Measurements from ENCODE around the gene NPPA. TPM values are rescaled to one million over a fixed set of nuclear protein-coding genes. Genes with fewer than 3 reads are reported as not detected.

NPPA gene
- total RNA-seq, 3 donors from 2014 or later = 0.35 to 2.0 TPM; not detected in 1

DNA sequence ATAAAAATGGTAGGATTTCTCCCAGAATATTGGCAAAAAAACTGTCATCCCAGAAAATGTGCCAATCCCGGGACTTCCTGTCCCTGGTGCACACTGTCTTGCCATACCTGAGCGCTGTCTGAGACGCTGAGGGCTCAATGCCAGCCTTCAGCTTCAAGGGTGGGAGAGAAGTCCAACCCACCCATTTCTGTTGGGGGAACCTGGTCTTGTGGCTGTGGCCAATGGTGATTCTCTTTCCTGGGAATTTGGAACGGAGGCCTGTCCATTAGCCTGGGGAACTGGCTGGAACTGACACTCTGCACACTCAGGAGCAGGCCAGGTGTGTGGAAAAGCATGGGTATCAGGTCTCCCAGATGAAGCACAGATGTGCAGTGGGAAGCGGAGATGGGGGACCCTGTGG is 48.5 kb downstream of the NPPA start:
- TF ChIP-seq, protein P1, sequence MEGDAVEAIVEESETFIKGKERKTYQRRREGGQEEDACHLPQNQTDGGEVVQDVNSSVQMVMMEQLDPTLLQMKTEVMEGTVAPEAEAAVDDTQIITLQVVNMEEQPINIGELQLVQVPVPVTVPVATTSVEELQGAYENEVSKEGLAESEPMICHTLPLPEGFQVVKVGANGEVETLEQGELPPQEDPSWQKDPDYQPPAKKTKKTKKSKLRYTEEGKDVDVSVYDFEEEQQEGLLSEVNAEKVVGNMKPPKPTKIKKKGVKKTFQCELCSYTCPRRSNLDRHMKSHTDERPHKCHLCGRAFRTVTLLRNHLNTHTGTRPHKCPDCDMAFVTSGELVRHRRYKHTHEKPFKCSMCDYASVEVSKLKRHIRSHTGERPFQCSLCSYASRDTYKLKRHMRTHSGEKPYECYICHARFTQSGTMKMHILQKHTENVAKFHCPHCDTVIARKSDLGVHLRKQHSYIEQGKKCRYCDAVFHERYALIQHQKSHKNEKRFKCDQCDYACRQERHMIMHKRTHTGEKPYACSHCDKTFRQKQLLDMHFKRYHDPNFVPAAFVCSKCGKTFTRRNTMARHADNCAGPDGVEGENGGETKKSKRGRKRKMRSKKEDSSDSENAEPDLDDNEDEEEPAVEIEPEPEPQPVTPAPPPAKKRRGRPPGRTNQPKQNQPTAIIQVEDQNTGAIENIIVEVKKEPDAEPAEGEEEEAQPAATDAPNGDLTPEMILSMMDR (IDR thresholded peaks at IDR 0.05) = no peak
- Histone ChIP-seq H3K4me3 (no peak overlapping the region), H3K4me1 (ENCODE audit: low read depth) (peaks cover 19% of the 10 kb centered on the region), H3K36me3 (ENCODE audit: low read depth) (no peaks in the 10 kb centered on the region), H3K9me3 (no peaks in the 10 kb centered on the region)
- intact Hi-C loops (cut with DNase I, micrococcal nuclease) = no loop called here
- no peak for ATAC-seq
- no peak for DNase-seq

GRCh38 chr1:11797525-11798216 is 49.9 kb downstream of the NPPA start:
- intact Hi-C loops (cut with DNase I, micrococcal nuclease) = no loop called here
- ATAC-seq = no peak
- TF ChIP-seq, protein P1 (IDR thresholded peaks at IDR 0.05) = no peak
- Histone ChIP-seq H3K4me3 (no peak overlapping the region), H3K9me3 (no peaks in the 10 kb centered on the region), H3K4me1 (ENCODE audit: low read depth) (peaks cover 5% of the 10 kb centered on the region), H3K36me3 (ENCODE audit: low read depth) (no peaks in the 10 kb centered on the region)
- peak in 1 of 3 donors; percentile 5 for DNase-seq

- intact Hi-C loops (cut with DNase I, micrococcal nuclease) = no loop called here
- TF ChIP-seq, protein P1 (IDR thresholded peaks at IDR 0.05) = no peak
- ATAC-seq (no peak), DNase-seq (peak in 1 of 3 donors; percentile 18)
- no peaks in the 10 kb centered on the region for H3K9me3 ChIP-seq
- peaks cover 4% of the 10 kb centered on the region for H3K4me1 ChIP-seq (ENCODE audit: low read depth)
- H3K36me3 ChIP-seq (ENCODE audit: low read depth) = no peaks in the 10 kb centered on the region
- H3K4me3 ChIP-seq = no peak overlapping the region
These were observed 51.4 kb downstream of the NPPA start for GRCh38 chr1:11796036-11796828.

Other genes starting within 250 kb of the NPPA start
- gene FBXO2, start 193.4 kb downstream of the NPPA start, total RNA-seq = 1 to 10 TPM in 1 of 3 donors, under 1 TPM in 2; 0.23 to 8.6 (median 0.63) TPM
- 10 to 100 TPM in 1 of 3 donors, 1 to 10 TPM in 2; 6.5 to 19.1 (median 6.6) TPM for gene FBXO44, start 192.9 kb downstream of the NPPA start, total RNA-seq
- gene FBXO6, start 183.6 kb downstream of the NPPA start, total RNA-seq = 1 to 10 TPM; 3.8 to 7.5 (median 6.3) TPM
- gene MAD2L2, start 166.6 kb downstream of the NPPA start, total RNA-seq = 10 to 100 TPM in 2 of 3 donors, 1 to 10 TPM in 1; 5.1 to 21.2 (median 16.3) TPM
- under 1 TPM; 0.10 to 0.19 (median 0.17) TPM for gene DRAXIN, start 156.1 kb downstream of the NPPA start, total RNA-seq
- 10 to 100 TPM; 11.8 to 23.4 (median 22.6) TPM for gene AGTRAP, start 111.6 kb downstream of the NPPA start, total RNA-seq
- under 1 TPM in 1 of 3 donors, not detected in 2; 0.60 TPM for gene C1orf167, start 85.6 kb downstream of the NPPA start, total RNA-seq
- gene MTHFR, start 41.8 kb downstream of the NPPA start, total RNA-seq = 10 to 100 TPM; 36.6 to 43.2 (median 42.5) TPM
- 10 to 100 TPM; 20.8 to 29.7 (median 24.3) TPM for gene CLCN6, start 41.6 kb downstream of the NPPA start, total RNA-seq
- not detected for gene NPPB, start 11.2 kb upstream of the NPPA start, total RNA-seq
- 100 to 1,000 TPM in 1 of 3 donors, 10 to 100 TPM in 2; 69.6 to 102 (median 88.6) TPM for gene KIAA2013, start 78.6 kb upstream of the NPPA start, total RNA-seq
- gene PLOD1, start 86.9 kb upstream of the NPPA start, total RNA-seq = 10 to 100 TPM; 33.7 to 68.6 (median 35.4) TPM
- gene MFN2, start 132.7 kb upstream of the NPPA start, total RNA-seq = 100 to 1,000 TPM; 103 to 131 (median 110) TPM
- 10 to 100 TPM; 17.6 to 23.9 (median 22.0) TPM for gene MIIP, start 171.7 kb upstream of the NPPA start, total RNA-seq
- under 1 TPM in 2 of 3 donors, not detected in 1; 0.31 to 0.51 TPM for gene TNFRSF8, start 215.5 kb upstream of the NPPA start, total RNA-seq